GM21825 (cell line): ENCODE results near the gene NEURL2.

Source experiments
- ATAC-seq: cut with Tn5 transposase; IDR thresholded peaks from one replicate; pipeline ENCODE4 v1.9.1; 2021; ENCODE audit warnings: mild to moderate bottlenecking, moderate library complexity; ENCODE audit not compliant: unreplicated experiment

NEURL2 gene

DNA sequence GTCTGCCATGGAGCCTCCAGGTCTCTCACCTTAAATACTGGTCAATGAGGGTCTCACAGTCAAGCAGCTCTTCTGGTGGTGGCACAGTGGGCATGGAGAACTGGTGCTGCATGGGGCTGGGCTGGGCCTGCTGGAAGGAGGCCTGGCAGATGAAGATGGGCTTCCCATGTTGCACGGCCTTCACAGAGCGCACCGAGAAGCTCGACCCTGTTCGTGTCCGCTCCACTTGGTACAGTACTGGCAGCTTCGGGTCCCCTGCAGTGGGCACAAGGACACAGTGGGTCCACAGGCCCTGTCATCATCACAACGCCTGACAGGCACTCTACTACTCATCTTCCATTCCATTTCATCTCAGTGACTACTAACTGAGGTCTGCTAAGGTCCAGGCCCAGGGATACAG, 42.6 kb downstream of the NEURL2 start:
- no peak for ATAC-seq

DNA sequence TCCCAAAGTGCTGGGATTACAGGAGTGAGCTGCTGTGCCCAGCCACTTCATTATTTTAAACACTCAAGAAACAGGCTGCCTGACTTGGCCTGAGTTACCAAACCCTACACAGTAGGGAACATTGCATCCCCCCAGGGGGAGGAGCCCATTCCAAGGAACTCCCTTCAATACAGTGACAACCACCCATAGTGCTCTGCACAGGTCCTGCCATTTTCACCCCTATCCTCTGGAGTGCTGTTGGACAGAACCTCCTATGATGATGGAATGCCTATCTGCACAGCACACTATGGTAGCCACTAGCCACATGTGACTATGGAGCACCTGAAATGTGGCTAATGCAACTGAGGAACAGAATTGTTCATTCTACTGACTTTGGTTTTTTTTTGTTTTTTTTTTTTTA, 45.6 kb downstream of the NEURL2 start:
- no peak for ATAC-seq

DNA sequence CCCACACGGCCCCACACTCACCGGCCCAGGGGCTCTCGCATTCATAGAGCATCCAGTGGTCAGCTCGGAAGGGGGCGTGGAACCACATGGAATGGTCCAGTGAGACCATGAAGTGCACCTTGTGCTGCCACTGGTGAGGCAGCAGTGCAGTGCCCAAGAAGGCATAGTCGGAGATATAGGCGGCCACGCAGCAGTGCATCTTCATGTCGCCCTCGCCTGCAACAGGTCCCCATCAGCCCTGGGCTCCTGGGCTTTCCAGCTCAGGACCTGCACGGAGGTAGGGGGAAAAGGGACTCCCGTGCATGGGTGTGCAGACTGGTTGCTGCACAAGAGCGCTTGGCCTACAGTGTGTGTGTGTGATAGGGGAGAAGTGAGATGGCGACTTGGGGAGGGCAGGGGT, 47.5 kb downstream of the NEURL2 start:
- no peak for ATAC-seq

DNA sequence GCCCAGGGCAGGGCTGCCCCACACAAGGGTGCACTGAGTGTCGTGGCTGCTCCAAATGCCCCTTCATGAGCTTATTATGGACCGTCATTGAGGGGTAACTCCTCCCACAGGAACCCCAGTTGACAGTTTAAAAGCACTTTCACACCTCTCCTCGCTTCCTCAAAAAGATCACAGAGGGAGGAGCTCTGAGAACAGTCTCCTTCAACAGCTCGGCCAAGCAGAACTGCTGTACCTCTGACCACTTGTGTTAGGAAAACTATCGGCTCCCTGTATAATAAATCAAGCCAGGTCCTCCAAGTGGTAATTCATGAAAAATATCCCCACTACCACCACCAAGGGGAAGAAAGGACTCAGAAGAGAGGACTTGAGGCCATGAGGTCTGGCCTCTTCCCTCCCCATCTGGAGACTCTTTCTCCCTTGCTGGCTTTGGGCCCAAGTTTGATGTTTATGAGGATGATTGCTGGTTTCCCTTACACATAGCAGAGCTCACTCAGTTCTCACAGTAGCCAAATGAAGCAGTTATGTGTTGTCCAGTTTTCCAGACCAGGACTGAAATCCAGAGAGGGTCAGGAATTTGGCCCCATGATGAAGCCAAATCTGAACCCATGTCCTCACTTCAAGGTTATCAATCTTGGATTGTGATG, 48.7 kb downstream of the NEURL2 start:
- ATAC-seq: no peak

DNA sequence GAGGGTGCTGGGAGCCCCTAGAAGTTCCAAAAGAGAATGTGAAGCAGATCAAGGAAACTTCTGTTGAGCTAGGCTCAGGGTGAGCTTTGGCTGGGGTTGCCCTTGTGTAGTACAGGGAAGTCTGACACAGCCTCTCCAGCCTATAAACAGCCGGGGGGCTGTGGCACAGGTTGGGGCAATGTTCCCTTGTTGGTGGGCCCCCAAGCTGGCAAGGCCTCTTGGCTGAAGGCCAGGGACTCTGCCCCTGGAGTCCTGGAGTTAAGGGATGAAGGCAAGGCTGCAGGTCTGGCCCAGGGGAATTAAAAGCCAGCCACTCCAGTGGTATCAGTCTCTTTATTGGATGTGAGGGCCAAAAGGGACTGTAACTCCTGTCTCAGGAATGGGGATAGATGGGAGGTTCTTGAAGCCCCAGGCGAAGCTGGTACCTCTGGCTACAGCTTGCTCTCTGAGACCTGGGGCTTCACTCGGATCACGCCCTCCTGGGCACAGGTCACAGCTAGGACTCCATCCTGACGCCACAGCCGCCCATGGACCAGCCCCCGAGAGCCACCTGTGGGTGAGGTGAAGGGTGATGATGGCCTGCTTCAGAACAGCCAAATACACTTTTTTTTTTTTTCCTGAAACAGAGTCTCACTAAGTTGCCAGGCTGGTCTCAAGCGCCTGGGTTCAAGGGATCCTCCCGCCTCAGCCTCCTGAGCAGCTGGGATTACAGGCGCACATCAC, 49.4 kb downstream of the NEURL2 start:
- ATAC-seq: no peak

DNA sequence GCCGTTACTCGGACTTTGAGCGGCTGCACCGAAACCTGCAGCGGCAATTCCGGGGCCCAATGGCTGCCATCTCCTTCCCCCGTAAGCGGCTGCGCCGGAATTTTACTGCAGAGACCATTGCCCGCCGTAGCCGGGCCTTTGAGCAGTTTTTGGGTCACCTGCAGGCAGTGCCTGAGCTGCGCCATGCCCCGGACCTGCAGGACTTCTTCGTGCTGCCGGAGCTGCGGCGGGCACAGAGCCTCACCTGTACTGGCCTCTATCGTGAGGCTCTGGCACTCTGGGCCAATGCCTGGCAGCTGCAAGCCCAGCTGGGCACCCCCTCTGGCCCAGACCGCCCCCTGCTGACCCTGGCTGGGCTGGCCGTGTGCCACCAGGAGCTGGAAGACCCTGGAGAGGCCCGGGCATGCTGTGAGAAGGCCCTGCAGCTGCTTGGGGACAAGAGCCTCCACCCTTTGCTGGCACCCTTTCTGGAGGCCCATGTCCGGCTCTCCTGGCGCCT, 50.3 kb downstream of the NEURL2 start:
- no peak for ATAC-seq
